Thyroid gland (tissue), 4 donors: ENCODE measurements around the gene PRDM1. TPM values are rescaled to one million over a fixed set of nuclear protein-coding genes. Genes with fewer than 3 reads are reported as not detected.
"Not testable (repeated sequence)": the region's sequence is repeated elsewhere in the genome, so short reads cannot be mapped to it uniquely, and the experiment has no call there.

Source experiments
- DNase-seq, 2 donors: peaks; one replicate each; pipeline ENCODE4 v3.0.0-alpha.2; 2019
- H3K27ac ChIP-seq, 3 donors: fragments of 200-600 bp; sonication (generic); 1 replicate in 2 of 3; 2 replicates in 1 of 3; pipeline ENCODE4 v1.5.1; 2016 to 2019; ENCODE audit warnings: mild to moderate bottlenecking in 1 of 3, moderate library complexity in 1 of 3
- H3K27me3 ChIP-seq: fragments of 200-600 bp; sonication (generic); one replicate; pipeline ENCODE4 v1.5.1; 2019
- H3K36me3 ChIP-seq, 2 donors: fragments of 200-600 bp; sonication (generic); one replicate each; pipeline ENCODE4 v1.5.1; 2016 to 2019
- H3K4me1 ChIP-seq, 2 donors: fragments of 200-600 bp; sonication (generic); one replicate each; pipeline ENCODE4 v1.5.1; 2017 to 2019
- H3K4me3 ChIP-seq, 3 donors: fragments of 200-600 bp; sonication (generic); replicated peaks in 1 of 3; 1 replicate in 2 of 3; 2 replicates in 1 of 3; pipeline ENCODE4 v1.5.1; 2016; ENCODE audit warnings: mild to moderate bottlenecking in 1 of 3
- H3K9me3 ChIP-seq: fragments of 200-600 bp; sonication (generic); one replicate; pipeline ENCODE4 v1.5.1; 2017
- POLR2A ChIP-seq, 2 donors: fragments of 450-650 bp; IDR thresholded peaks; one replicate each; pipeline ENCODE4 v1.6.1; 2017; ENCODE audit warnings: antibody characterized with exemption in 2 of 2, mild to moderate bottlenecking in 2 of 2, moderate library complexity in 1 of 2
- WGBS, 2 donors: methylation state at CpG; one replicate each; pipeline ENCODE4 v1.1.5; 2017; 5-methylcytosine and 5-hydroxymethylcytosine counted together
- intact Hi-C: fragments of 100-400 bp; cut with DNase I; formaldehyde crosslinking; loops from one replicate; pipeline ENCODE4 v1.15.1; 2023
- total RNA-seq, 4 donors: library from RNA; depleted of rRNA; stranded (reverse); fragments of >200 nt; gene quantifications; one replicate each; pipeline ENCODE4 v1.2.3, GENCODE V29; 2016
- TF ChIP-seq, protein P1 (sequence below), 6 experiments: fragments of 200-600 bp in 3 of 6; fragments of 450-650 bp in 3 of 6; sonication (generic) in 3 of 6; IDR thresholded peaks; one replicate each; pipeline ENCODE4 v1.5.1; 2016 to 2019; ENCODE audit warnings: antibody characterized with exemption in 6 of 6, mild to moderate bottlenecking in 2 of 6, inconsistent platforms in 1 of 6, moderate library complexity in 1 of 6

PRDM1 gene
- total RNA-seq, 4 donors from 2014 or later = 5.6 to 7.6 (median 7.0) TPM

DNA sequence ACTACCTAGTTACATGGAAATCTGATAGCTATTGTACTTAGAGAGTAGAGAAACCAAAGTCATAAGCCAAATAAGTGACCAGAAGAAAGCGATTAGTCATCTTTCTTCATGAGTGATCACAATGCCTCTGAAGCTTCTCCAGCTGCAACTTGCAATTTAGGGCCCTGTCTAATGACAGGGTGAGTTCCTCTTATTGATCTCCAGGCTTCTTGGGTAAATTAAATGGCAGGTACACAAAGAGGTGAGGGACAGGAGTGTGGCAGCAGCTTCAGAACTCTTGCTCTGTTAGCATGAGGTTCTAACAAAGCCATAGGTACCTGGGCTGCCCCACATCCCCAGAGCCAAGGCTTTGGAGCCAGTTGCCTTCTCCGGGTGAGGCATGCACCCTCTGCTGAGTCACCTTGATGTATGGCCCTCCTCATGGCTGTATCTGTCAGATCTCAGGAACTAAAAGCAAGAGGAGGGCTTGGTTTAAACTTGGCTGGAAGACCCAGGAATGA lies 60.8 kb downstream of the PRDM1 start:
- Histone ChIP-seq H3K27ac (no peak overlapping the region), H3K36me3 (no peaks in the 10 kb centered on the region), H3K27me3 (no peaks in the 10 kb centered on the region), H3K4me1 (peaks cover 0 to 3% of the 10 kb centered on the region in 2 donors), H3K4me3 (no peak overlapping the region), H3K9me3 (no peaks in the 10 kb centered on the region)
- intact Hi-C loops = no loop called here
- DNase-seq = no peak
- TF ChIP-seq, protein P1, sequence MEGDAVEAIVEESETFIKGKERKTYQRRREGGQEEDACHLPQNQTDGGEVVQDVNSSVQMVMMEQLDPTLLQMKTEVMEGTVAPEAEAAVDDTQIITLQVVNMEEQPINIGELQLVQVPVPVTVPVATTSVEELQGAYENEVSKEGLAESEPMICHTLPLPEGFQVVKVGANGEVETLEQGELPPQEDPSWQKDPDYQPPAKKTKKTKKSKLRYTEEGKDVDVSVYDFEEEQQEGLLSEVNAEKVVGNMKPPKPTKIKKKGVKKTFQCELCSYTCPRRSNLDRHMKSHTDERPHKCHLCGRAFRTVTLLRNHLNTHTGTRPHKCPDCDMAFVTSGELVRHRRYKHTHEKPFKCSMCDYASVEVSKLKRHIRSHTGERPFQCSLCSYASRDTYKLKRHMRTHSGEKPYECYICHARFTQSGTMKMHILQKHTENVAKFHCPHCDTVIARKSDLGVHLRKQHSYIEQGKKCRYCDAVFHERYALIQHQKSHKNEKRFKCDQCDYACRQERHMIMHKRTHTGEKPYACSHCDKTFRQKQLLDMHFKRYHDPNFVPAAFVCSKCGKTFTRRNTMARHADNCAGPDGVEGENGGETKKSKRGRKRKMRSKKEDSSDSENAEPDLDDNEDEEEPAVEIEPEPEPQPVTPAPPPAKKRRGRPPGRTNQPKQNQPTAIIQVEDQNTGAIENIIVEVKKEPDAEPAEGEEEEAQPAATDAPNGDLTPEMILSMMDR (IDR thresholded peaks at IDR 0.05) = no peak
- no peak for TF ChIP-seq POLR2A (IDR thresholded peaks at IDR 0.05)
- WGBS, 2 donors = 67 to 89% methylated on average over 2 of the region's 2 CpGs

DNA sequence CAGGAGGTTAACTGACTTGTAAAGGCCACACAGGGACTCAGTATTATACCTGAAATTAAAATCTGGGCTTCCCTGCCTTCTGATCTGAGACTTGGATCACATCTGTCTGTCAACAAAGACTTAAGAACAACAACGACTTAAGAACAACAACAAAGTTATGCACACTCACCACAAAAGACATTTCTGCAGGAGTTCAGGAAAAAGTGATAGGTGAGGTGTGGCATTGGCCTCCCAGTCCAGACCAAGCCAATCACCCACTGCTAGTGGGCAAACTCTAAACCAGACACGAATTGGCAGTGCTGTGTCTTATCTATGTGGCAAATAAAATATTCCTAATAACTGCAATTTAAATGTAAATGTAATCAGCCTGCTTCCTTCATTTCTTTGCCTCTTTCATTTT lies 61.3 kb downstream of the PRDM1 start:
- Histone ChIP-seq H3K27me3 (no peaks in the 10 kb centered on the region), H3K27ac (no peak overlapping the region), H3K9me3 (no peaks in the 10 kb centered on the region), H3K4me1 (peaks cover 0 to 3% of the 10 kb centered on the region in 2 donors), H3K36me3 (no peaks in the 10 kb centered on the region), H3K4me3 (no peak overlapping the region)
- 42 to 94% methylated on average over 1 to 2 of the region's 2 CpGs for WGBS, 2 donors
- TF ChIP-seq, protein P1 (IDR thresholded peaks at IDR 0.05) = no peak
- no peak for TF ChIP-seq POLR2A (IDR thresholded peaks at IDR 0.05)
- DNase-seq = no peak
- intact Hi-C loops = no loop called here

DNA sequence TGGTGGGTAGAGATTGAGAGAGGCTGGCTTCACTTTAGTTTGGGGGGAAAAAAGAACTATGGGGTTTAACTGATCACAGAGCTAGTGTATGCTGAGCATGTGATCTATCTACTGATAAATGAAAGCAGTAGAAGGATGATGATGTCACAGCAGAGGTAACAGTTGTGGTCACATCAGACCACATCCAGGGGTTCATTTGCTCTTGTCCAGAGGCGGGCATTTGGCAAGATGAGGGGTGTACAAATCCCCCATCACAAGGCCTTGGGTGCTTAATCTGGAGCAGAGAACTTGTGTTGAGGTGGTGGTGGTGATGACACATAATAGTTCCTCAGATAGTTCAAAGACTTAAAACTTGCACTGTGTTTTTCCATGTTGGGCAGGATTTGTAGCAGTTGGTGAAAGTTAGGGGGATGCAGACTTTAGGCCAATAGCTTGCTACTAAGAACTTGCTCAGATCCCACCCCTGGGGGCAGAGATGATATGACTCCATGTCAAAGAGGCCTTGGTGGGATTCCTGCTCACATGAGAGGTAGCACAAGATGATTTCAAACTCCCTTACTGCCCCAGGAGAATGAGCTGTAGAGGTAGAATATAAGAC lies 63.4 kb downstream of the PRDM1 start:
- H3K9me3 ChIP-seq = no peaks in the 10 kb centered on the region
- intact Hi-C loops = no loop called here
- no peaks in the 10 kb centered on the region for H3K27me3 ChIP-seq
- H3K4me3 ChIP-seq = no peak overlapping the region
- DNase-seq = no peak
- TF ChIP-seq, protein P1 (IDR thresholded peaks at IDR 0.05) = no peak
- TF ChIP-seq POLR2A (IDR thresholded peaks at IDR 0.05) = no peak
- H3K36me3 ChIP-seq = no peaks in the 10 kb centered on the region
- H3K4me1 ChIP-seq = peaks cover 0 to 3% of the 10 kb centered on the region in 2 donors
- 94 to 100% methylated on average over 1 of the region's 1 CpG for WGBS, 2 donors
- H3K27ac ChIP-seq = no peak overlapping the region

DNA sequence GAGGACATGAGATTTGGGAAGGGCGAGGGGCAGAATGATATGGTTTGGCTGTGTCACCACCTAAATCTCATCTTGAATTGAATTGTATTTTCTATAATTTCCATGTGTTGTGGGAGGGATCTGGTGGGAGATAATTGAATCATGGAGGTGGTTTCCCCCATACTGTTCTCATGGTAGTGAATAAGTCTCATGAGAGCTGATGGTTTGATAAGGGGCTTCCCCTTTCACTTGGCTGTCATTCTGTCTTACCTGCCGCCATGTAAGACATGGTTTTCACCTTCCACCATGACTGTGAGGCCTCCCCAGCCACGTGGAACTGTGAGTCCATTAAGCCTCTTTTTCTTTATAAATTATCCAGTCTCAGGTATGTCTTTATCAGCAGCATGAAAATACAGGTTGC lies 66.3 kb downstream of the PRDM1 start:
- DNase-seq, H3K9me3 ChIP-seq, H3K4me3 ChIP-seq, intact Hi-C loops, H3K27me3 ChIP-seq, H3K4me1 ChIP-seq, H3K27ac ChIP-seq, H3K36me3 ChIP-seq: not testable (repeated sequence)
- WGBS, 2 donors = 84 to 93% methylated on average over 3 of the region's 3 CpGs

DNA sequence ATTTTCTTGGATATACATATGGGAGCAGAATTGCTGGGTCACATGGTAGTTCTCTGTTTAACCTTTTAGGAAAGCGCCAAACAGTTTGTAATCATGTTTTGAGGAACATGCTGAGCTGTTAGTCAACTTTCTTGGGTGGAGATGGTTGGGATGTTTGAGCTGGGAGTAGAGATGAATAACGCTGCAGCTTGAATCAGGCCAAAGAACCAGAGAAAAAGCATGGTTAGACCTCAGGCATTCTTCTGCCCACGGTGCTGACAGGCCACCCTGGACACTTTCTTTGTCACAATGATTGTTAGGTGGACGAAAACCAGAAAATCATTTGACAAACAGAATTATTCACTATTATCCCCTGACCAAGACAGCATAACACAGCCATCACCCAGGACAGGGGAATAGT lies 66.8 kb downstream of the PRDM1 start:
- 87 to 92% methylated on average over 4 of the region's 4 CpGs for WGBS, 2 donors
- DNase-seq = no peak
- TF ChIP-seq POLR2A (IDR thresholded peaks at IDR 0.05) = no peak
- Histone ChIP-seq H3K4me1 (no peaks in the 10 kb centered on the region), H3K27me3 (no peaks in the 10 kb centered on the region), H3K36me3 (no peaks in the 10 kb centered on the region), H3K9me3 (no peaks in the 10 kb centered on the region), H3K27ac (no peak overlapping the region), H3K4me3 (no peak overlapping the region)
- intact Hi-C loops = no loop called here

DNA sequence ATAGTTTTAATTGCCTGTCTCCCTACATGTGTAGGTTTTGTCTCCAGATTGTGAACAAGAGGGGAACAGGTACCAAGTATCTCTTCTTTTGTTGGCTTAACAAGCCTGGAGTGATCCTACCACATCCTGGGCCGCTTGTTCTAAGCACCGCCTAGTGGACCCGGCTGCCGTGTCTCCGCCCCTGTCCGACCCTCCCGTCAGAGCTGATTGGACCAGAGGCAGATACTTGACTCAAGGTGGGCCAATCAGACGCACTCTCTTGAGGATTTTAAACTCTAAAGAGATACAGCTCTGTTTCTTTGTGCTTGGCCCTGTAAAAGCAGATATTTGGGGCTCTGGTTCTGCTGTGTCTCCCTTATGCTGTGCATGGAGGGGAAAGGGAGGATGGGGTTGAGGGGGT lies 68.2 kb downstream of the PRDM1 start:
- intact Hi-C loops = no loop called here
- Histone ChIP-seq H3K27ac (no peak overlapping the region), H3K9me3 (no peaks in the 10 kb centered on the region), H3K36me3 (no peaks in the 10 kb centered on the region), H3K27me3 (no peaks in the 10 kb centered on the region), H3K4me1 (no peaks in the 10 kb centered on the region), H3K4me3 (no peak overlapping the region)
- 97 to 98% methylated on average over 8 of the region's 8 CpGs for WGBS, 2 donors
- no peak for DNase-seq
- TF ChIP-seq, protein P1 (IDR thresholded peaks at IDR 0.05) = no peak
- TF ChIP-seq POLR2A (IDR thresholded peaks at IDR 0.05) = no peak
